Neural progenitor cell (in vitro differentiated cells): Measurements from ENCODE around the gene ZNF211. TPM values are rescaled to one million over a fixed set of nuclear protein-coding genes. Genes with fewer than 3 reads are reported as not detected.

ENCODE experiments used
- DNase-seq: peaks from one replicate; pipeline ENCODE4 v3.0.0-alpha.2; 2016; ENCODE audit warnings: low spot score
- H2AFZ ChIP-seq: fragments of 200-600 bp; sonication (generic); replicated peaks from 2 replicates; pipeline ENCODE4 v1.6.1; 2016; ENCODE audit warnings: antibody characterized with exemption
- H3F3A ChIP-seq: fragments of 200-600 bp; sonication (generic); 2 replicates; pipeline ENCODE4 v1.6.1; 2016; ENCODE audit warnings: antibody characterized with exemption, low read depth
- H3K27ac ChIP-seq: fragments of 200-600 bp; sonication (generic); 2 replicates; pipeline ENCODE4 v1.5.1; 2016; ENCODE audit warnings: mild to moderate bottlenecking
- H3K27me3 ChIP-seq: fragments of 200-600 bp; sonication (generic); 2 replicates; pipeline ENCODE4 v1.6.1; 2016; ENCODE audit warnings: mild to moderate bottlenecking, moderate library complexity
- H3K36me3 ChIP-seq: fragments of 200-600 bp; sonication (generic); 2 replicates; pipeline ENCODE4 v1.5.1; 2016
- H3K4me1 ChIP-seq: fragments of 200-600 bp; sonication (generic); 2 replicates; pipeline ENCODE4 v1.6.1; 2016; ENCODE audit warnings: mixed run types
- H3K4me2 ChIP-seq: fragments of 200-600 bp; sonication (generic); 2 replicates; pipeline ENCODE4 v1.6.1; 2016
- H3K4me3 ChIP-seq: fragments of 200-600 bp; sonication (generic); 2 replicates; pipeline ENCODE4 v1.5.1; 2016
- H3K79me2 ChIP-seq: fragments of 200-600 bp; sonication (generic); 2 replicates; pipeline ENCODE4 v1.6.1; 2016; ENCODE audit warnings: low read depth
- H3K9ac ChIP-seq: fragments of 200-600 bp; sonication (generic); 2 replicates; pipeline ENCODE4 v1.6.1; 2016
- H3K9me3 ChIP-seq: fragments of 200-600 bp; sonication (generic); 2 replicates; pipeline ENCODE4 v1.5.1; 2016; ENCODE audit warnings: low read depth
- H4K20me1 ChIP-seq: fragments of 200-600 bp; sonication (generic); 2 replicates; pipeline ENCODE4 v1.6.1; 2016; ENCODE audit warnings: low read depth
- H3K27ac Mint-ChIP-seq: 3 replicates; pipeline ENCODE4 v1.8.0; 2021; ENCODE audit warnings: mixed read lengths
- H3K27me3 Mint-ChIP-seq: 2 replicates; pipeline ENCODE4 v1.8.0; 2022; ENCODE audit warnings: low read depth, mild to moderate bottlenecking, inconsistent platforms, moderate library complexity, mixed read lengths; ENCODE audit not compliant: insufficient read depth
- H3K36me3 Mint-ChIP-seq: 3 replicates; pipeline ENCODE4 v1.8.0; 2021; ENCODE audit warnings: mixed read lengths
- H3K4me1 Mint-ChIP-seq: 3 replicates; pipeline ENCODE4 v1.8.0; 2021; ENCODE audit warnings: mixed read lengths
- H3K4me3 Mint-ChIP-seq: 3 replicates; pipeline ENCODE4 v1.8.0; 2021; ENCODE audit warnings: mild to moderate bottlenecking, moderate library complexity, mixed read lengths
- H3K9me3 Mint-ChIP-seq: 3 replicates; pipeline ENCODE4 v1.8.0; 2020; ENCODE audit warnings: mixed read lengths
- CTCF ChIP-seq: fragments of 200-600 bp; sonication (generic); IDR thresholded peaks from 2 replicates; pipeline ENCODE4 v1.5.1; 2017; ENCODE audit warnings: antibody characterized with exemption, mild to moderate bottlenecking
- EZH2 ChIP-seq: fragments of 200-600 bp; sonication (generic); IDR thresholded peaks from 2 replicates; pipeline ENCODE4 v1.6.1; 2017; ENCODE audit warnings: antibody characterized with exemption, mild to moderate bottlenecking, moderate library complexity
- EZH2phosphoT487 ChIP-seq: fragments of 200-600 bp; sonication (generic); IDR thresholded peaks from 2 replicates; pipeline ENCODE4 v1.6.1; 2017; ENCODE audit warnings: antibody characterized with exemption
- total RNA-seq: library from RNA; depleted of rRNA; stranded (reverse); fragments of >200 nt; gene quantifications from 2 replicates; pipeline ENCODE4 v1.2.3, GENCODE V29; 2015; ENCODE audit warnings: low replicate concordance

Gene ZNF211
- total RNA-seq, 1 donor from 2014 or later = 42.1 TPM

GRCh38 chr19:57687363-57688010, 54.5 kb downstream of the ZNF211 start:
- no peak overlapping the region for H3K4me3 Mint-ChIP-seq
- peaks cover 11% of the 10 kb centered on the region for H3K4me1 Mint-ChIP-seq
- peaks cover 100% of the 10 kb centered on the region for H3K79me2 ChIP-seq
- no peaks in the 10 kb centered on the region for H4K20me1 ChIP-seq
- peaks cover 89% of the 10 kb centered on the region for H3K9me3 Mint-ChIP-seq
- peaks cover 84% of the 10 kb centered on the region for H3K36me3 Mint-ChIP-seq
- H3K27me3 ChIP-seq = no peaks in the 10 kb centered on the region
- H3K36me3 ChIP-seq = peaks cover 75% of the 10 kb centered on the region
- DNase-seq = no peak
- H3K4me2 ChIP-seq = no peak overlapping the region
- H3K4me1 ChIP-seq = peaks cover 8% of the 10 kb centered on the region
- H3K9ac ChIP-seq = no peak overlapping the region
- TF ChIP-seq EZH2phosphoT487 (no peak), CTCF (no peak), EZH2 (no peak)
- H3K4me3 ChIP-seq = no peak overlapping the region
- no peak overlapping the region for H3K27ac ChIP-seq
- H3K27me3 Mint-ChIP-seq = peaks cover 17% of the 10 kb centered on the region
- H3F3A ChIP-seq = peaks cover 27% of the 10 kb centered on the region
- H3K9me3 ChIP-seq = peaks cover 57% of the 10 kb centered on the region
- no peak overlapping the region for H3K27ac Mint-ChIP-seq
- H2AFZ ChIP-seq = no peak overlapping the region

- H3K27me3 Mint-ChIP-seq = peaks cover 17% of the 10 kb centered on the region
- TF ChIP-seq EZH2phosphoT487 = no peak
- no peak for TF ChIP-seq CTCF
- TF ChIP-seq EZH2 = no peak
- no peak overlapping the region for H3K27ac Mint-ChIP-seq
- Histone ChIP-seq H3K36me3 (peaks cover 72% of the 10 kb centered on the region), H3F3A (peaks cover 33% of the 10 kb centered on the region), H3K4me3 (no peak overlapping the region), H3K27ac (no peak overlapping the region), H3K79me2 (peaks cover 97% of the 10 kb centered on the region), H3K27me3 (no peaks in the 10 kb centered on the region), H4K20me1 (no peaks in the 10 kb centered on the region), H2AFZ (no peak overlapping the region), H3K9ac (no peak overlapping the region), H3K4me1 (peaks cover under 1% of the 10 kb centered on the region), H3K9me3 (peaks cover 53% of the 10 kb centered on the region), H3K4me2 (no peak overlapping the region)
- H3K9me3 Mint-ChIP-seq = peaks cover 88% of the 10 kb centered on the region
- H3K4me3 Mint-ChIP-seq = no peak overlapping the region
- no peak for DNase-seq
- peaks cover 4% of the 10 kb centered on the region for H3K4me1 Mint-ChIP-seq
- peaks cover 83% of the 10 kb centered on the region for H3K36me3 Mint-ChIP-seq
Observed at GRCh38 chr19:57688011-57688763, 55.2 kb downstream of the ZNF211 start.

- peaks cover 19% of the 10 kb centered on the region for H3K27me3 Mint-ChIP-seq
- no peak for TF ChIP-seq EZH2
- TF ChIP-seq EZH2phosphoT487 = no peak
- TF ChIP-seq CTCF = no peak
- Histone ChIP-seq H3K36me3 (peaks cover 58% of the 10 kb centered on the region), H4K20me1 (no peaks in the 10 kb centered on the region), H3K79me2 (peaks cover 86% of the 10 kb centered on the region), H3K4me1 (no peaks in the 10 kb centered on the region), H3K27me3 (no peaks in the 10 kb centered on the region), H3K9me3 (peaks cover 40% of the 10 kb centered on the region), H2AFZ (no peak overlapping the region), H3K4me3 (no peak overlapping the region), H3K27ac (no peak overlapping the region), H3F3A (peaks cover 46% of the 10 kb centered on the region), H3K9ac (no peak overlapping the region), H3K4me2 (no peak overlapping the region)
- no peak for DNase-seq
- H3K36me3 Mint-ChIP-seq = peaks cover 81% of the 10 kb centered on the region
- H3K27ac Mint-ChIP-seq = no peak overlapping the region
- no peaks in the 10 kb centered on the region for H3K4me1 Mint-ChIP-seq
- peaks cover 87% of the 10 kb centered on the region for H3K9me3 Mint-ChIP-seq
- no peak overlapping the region for H3K4me3 Mint-ChIP-seq
Observed at GRCh38 chr19:57689750-57690149, 56.8 kb downstream of the ZNF211 start.

Other genes starting within 250 kb of the ZNF211 start
- 17.7 and 18.7 TPM in 2 replicates for gene ZNF548, start 243.3 kb upstream of the ZNF211 start, total RNA-seq
- 8.5 and 10.8 TPM in 2 replicates for gene ZNF17, start 222.0 kb upstream of the ZNF211 start, total RNA-seq
- 11.7 and 13.8 TPM in 2 replicates for gene ZNF749, start 197.8 kb upstream of the ZNF211 start, total RNA-seq
- gene VN1R1, start 176.0 kb upstream of the ZNF211 start, total RNA-seq = 1.7 and 4.4 TPM in 2 replicates
- gene ZNF772, start 155.6 kb upstream of the ZNF211 start, total RNA-seq = 33.3 and 34.5 TPM in 2 replicates
- gene ZNF419, start 145.4 kb upstream of the ZNF211 start, total RNA-seq = 25.6 and 30.2 TPM in 2 replicates
- 11.8 and 18.0 TPM in 2 replicates for gene ZNF773, start 133.2 kb upstream of the ZNF211 start, total RNA-seq
- gene ZNF549, start 105.8 kb upstream of the ZNF211 start, total RNA-seq = 10.6 and 15.6 TPM in 2 replicates
- 10.7 and 11.1 TPM in 2 replicates for gene ZNF550, start 73.3 kb upstream of the ZNF211 start, total RNA-seq
- 7.9 and 9.0 TPM in 2 replicates for gene ZNF416, start 54.3 kb upstream of the ZNF211 start, total RNA-seq
- gene ZIK1, start 49.0 kb upstream of the ZNF211 start, total RNA-seq = 35.1 and 56.1 TPM in 2 replicates
- 10.5 and 20.4 TPM in 2 replicates for gene ZNF530, start 33.3 kb upstream of the ZNF211 start, total RNA-seq
- 40.8 and 55.3 TPM in 2 replicates for gene ZNF134, start 18.9 kb upstream of the ZNF211 start, total RNA-seq
- gene ZSCAN4, start 35.8 kb downstream of the ZNF211 start, total RNA-seq = not detected in 2 replicates
- gene ZNF551, start 48.8 kb downstream of the ZNF211 start, total RNA-seq = 31.7 and 36.7 TPM in 2 replicates
- gene ZNF154, start 76.0 kb downstream of the ZNF211 start, total RNA-seq = 16.9 and 17.3 TPM in 2 replicates
- gene ZNF671, start 94.5 kb downstream of the ZNF211 start, total RNA-seq = 15.4 and 17.3 TPM in 2 replicates
- 33.9 and 48.3 TPM in 2 replicates for gene ZNF776, start 113.6 kb downstream of the ZNF211 start, total RNA-seq
- 19.8 and 21.6 TPM in 2 replicates for gene ZNF586, start 136.5 kb downstream of the ZNF211 start, total RNA-seq
- 5.5 and 11.3 TPM in 2 replicates for gene ZNF552, start 181.7 kb downstream of the ZNF211 start, total RNA-seq
- gene ZNF587B, start 197.1 kb downstream of the ZNF211 start, total RNA-seq = 16.4 and 24.7 TPM in 2 replicates
- 30.4 and 48.2 TPM in 2 replicates for gene ZNF587, start 216.7 kb downstream of the ZNF211 start, total RNA-seq